ENCODE data around the gene BAIAP3.
A peak's percentile ranks its signal among the peaks of the same experiment; 100 is the strongest.

BAIAP3 gene

GRCh38 chr16:1362807-1363206 is 29.4 kb downstream of the BAIAP3 start:
- DNase-seq (ENCODE audit: extremely low read depth in 1 of 2, low read depth in 1 of 2) = no peak

DNA sequence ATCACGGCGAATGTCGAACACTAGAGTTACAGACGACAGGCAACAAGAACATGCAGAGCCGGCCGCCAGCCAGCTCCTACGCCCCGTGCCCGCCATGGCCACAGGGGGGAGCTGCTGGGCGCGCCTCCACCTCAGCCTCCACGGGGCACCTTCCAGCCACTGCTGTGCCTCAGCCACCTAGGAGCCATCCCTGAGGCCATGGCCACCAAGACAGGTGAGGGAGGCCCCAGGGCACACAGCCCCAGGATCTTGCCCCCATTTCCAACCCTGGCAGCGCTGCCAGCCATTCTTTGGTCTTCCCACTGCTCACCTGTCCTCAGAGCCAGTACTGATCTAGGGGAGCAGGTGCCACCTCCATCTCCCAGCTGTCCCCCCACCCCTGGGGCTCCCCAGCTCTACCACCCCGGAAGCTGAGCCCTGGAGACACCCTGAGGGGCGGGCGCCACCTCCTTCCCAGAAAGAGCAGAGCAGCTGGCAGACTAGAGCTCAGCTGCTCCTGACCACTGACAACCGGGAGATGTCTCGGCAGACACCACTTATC is 30.1 kb downstream of the BAIAP3 start:
- peak in 1 of 2 donors; percentile 58 for DNase-seq (ENCODE audit: extremely low read depth in 1 of 2, low read depth in 1 of 2)

DNA sequence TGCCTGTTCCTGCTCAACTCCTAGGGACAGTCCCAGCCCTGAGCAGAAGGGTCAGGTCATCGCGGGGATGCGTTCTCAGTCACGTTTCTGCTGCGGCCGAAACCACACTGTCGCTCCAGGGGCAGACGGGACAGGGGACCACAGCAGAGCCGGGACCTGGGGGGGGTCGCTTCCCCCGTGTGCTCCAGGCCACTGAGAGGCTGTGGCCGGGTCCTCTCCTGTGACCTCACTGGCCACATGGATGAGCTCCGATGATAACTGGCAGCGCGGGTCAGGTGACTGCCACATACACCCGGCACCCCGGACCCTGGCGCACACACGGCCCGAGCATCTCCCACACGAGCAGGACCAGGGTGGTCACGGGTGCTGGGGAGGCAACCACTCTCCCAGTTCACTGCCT is 31.1 kb downstream of the BAIAP3 start:
- no peak for DNase-seq (ENCODE audit: extremely low read depth in 1 of 2, low read depth in 1 of 2)

- no peak for DNase-seq (ENCODE audit: extremely low read depth in 1 of 2, low read depth in 1 of 2)
Observed at GRCh38 chr16:1366060-1366711, 32.7 kb downstream of the BAIAP3 start.

- no peak for DNase-seq (ENCODE audit: extremely low read depth in 1 of 2, low read depth in 1 of 2)
Observed at GRCh38 chr16:1366712-1367299, 33.4 kb downstream of the BAIAP3 start.

DNA sequence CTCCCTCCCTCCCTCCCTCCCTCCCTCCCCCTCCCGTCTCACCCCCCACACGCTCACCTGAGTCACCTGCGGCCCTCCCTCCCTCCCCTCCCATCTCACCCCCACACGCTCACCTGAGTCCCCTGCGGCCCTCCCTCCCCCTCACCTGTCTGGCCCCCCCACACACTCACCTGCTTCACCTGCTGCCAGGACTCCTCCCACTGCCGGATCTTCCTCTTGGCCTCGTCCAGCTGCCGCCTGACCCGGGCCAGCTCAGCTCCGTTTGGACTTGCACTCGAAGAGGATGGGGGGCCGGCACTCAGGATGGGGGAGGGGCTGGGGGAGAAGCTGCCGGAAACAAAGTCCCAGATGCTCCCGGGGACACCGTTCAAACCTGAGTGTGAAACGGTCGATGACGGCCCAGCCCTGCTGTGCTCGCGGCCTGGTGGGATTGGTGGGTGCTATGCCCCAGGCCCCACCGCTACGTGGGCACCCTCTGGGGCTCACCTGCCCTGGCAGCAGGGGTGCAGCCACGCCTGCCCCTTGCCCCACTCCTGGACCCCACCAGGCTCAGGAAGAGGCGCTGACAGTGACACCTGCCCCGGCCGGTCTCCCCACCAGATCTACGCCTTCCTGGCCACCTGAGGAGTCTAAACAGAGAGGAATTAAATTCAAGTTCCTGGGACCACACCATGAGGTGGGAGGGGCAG is 34.2 kb downstream of the BAIAP3 start:
- DNase-seq (ENCODE audit: extremely low read depth in 1 of 2, low read depth in 1 of 2) = no peak

DNA sequence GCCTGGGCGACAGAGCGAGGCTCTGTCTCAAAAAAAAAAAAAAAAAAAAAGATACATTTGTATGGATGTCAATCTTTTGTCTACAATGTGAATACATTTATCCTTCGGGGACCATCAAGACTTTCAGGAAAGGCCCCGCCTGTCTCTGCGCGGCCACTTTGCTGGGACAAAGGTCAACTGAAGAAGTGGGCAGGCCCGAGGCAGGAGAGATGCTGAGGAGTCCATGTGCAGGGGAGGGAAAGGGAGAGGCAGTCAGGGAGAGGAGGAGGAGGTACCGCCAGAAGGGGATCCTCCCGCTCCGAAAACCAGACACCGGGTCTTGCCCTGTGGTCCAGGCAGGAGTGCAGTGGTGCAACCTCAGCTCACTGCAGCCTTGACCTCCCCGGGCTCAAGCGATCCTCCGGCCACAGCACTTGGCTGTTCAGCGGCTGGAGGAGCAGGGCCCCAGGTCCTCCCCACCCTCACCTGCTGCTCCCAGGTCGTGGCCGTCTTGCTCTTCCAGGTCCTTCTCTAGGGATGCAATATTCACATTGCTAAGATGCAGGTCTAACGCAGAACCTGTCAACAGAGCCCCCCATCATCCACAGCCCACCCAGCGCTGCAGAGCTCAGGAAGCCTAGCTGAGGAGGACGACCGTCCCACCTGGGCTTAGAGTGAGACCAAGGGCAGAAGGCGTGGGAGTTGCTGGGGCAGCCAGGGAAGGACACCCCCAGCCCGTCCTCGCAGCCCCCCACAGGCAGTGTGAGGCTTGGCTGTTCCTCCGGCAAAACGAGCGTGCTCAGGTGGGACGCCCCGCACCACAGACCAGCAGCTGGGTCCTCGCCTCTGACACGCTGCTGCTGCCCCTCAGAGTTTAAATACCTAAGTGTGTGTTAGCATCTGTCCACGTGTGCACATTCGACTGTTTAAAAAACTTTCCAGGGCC is 37.9 kb downstream of the BAIAP3 start:
- no peak for DNase-seq (ENCODE audit: extremely low read depth in 1 of 2, low read depth in 1 of 2)

DNA sequence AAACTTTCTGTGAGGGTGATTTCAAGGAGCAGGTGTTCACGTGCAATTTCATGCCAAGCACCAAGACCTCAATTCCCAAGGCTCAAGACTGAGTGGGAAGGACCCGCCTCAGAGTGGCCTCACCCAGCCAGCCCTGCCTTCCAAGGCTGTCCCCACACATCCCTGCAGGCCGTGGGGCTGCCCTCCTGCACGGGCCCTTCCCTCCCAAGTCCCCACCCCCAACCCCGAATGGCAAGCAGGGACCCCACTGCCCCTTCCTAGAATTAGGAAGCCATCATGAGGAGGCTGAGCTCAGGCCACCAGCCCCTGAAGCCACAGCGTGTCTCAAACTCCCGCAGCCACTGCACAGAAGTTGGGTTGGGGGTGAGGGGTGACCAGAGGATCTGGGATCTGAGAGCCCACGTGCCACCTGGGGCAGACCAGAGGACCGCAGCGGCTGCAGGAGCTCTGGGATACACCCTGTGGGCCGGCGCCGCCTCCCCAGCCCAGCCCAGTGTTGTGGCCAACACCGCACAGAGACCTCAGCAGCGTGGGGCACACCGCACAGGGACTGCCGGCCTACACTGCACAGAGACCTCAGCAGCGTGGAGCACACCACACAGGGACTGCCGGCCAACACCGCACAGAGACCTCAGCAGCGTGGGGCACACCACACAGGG is 39.0 kb downstream of the BAIAP3 start:
- DNase-seq (ENCODE audit: extremely low read depth in 1 of 2, low read depth in 1 of 2) = no peak

- no peak for DNase-seq (ENCODE audit: extremely low read depth in 1 of 2, low read depth in 1 of 2)
Observed at GRCh38 chr16:1374418-1375297, 41.2 kb downstream of the BAIAP3 start.

- no peak for DNase-seq (ENCODE audit: extremely low read depth in 1 of 2, low read depth in 1 of 2)
Observed at GRCh38 chr16:1375298-1375640, 41.8 kb downstream of the BAIAP3 start.

- no peak for DNase-seq (ENCODE audit: extremely low read depth in 1 of 2, low read depth in 1 of 2)
Observed at GRCh38 chr16:1375741-1376410, 42.4 kb downstream of the BAIAP3 start.

DNA sequence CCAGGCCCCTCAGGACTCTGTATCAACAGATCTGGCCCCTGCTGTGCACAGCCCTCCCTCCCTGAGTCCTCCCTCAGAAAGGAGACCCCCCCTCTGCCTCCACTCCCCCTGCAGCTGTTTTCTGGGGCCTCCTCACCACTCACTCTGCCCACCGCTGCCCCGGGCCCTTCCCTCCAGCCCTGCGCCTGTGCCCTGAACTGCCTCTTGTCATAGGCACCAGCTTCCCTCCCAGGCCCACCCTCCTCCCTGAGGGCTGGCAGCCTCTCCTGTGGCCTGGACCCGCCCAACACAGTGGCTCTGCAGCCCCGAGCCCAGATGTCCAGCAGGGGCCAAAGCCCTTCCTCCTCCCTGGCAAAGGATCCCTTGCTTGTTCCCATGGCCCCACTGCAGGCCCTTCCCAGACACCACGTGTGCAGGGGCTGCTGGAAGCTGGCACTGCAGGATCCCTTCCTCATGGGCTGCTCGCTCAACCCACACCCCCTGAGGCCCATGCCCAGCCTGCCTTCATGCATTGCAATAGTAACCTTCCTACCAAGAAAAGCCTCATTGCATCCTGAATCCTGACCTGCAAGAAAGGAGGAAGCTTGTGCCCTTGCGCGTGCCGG is 44.1 kb downstream of the BAIAP3 start:
- no peak for DNase-seq (ENCODE audit: extremely low read depth in 1 of 2, low read depth in 1 of 2)

DNA sequence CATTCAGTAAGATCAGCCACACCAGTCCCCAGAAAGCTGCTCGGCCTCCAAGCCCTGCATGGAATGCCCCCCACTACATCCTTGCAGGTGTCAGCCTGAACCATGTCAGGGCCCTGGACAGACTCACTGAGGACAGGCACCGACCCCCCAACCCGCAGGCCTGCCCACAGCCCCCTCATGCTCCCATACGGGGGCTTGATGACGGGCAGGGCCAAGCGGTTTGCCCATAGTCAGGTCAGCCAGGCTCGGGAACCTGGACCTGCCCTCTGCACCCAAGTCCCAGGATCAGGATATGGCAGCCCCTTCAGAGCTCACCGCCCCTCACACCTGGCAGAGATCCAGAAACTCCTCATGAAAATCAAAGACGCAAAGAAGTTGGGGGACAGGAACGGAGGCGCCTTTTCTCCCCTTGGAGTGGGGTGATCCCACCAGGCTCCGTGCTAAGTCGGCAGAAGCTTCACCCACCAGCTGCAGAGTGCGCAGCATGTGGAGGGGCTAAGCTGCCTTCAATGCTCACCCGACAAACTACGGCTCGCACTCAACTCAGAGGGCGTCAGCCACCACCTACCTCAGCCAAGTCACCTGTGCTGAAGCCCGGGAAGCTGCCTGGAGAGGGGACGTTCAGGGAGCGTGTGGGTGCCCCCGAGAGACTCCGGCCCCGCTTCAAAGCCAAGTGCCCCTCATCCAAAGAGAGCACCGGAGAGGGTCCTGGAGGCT is 44.8 kb downstream of the BAIAP3 start:
- DNase-seq (ENCODE audit: extremely low read depth in 1 of 2, low read depth in 1 of 2) = no peak

DNA sequence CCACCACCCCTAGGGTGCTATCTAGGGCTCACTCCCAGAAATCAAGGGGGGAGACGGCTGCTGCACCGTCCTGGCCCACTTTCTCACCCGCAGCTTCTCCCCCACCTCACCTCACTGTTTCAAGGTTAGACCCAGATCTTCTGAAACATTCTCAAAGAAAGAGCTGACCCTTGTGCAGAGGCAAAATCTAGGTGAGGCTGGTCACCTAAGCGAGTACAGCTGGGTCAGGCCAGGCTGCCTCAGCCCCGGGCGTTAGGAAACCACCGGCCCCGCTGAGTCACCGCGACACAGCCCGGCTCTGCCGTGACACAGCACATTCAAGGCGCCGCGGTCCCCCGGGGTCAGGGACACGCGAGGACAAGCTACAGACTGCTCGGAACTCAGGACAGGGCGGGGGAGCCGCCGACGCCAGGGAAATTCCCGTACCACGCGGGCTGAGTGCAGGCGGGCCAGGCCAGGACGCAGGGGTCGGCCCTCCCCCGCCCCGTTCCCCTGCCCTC is 45.4 kb downstream of the BAIAP3 start:
- DNase-seq (ENCODE audit: extremely low read depth in 1 of 2, low read depth in 1 of 2) = peak in 1 of 2 donors; percentile 17

DNA sequence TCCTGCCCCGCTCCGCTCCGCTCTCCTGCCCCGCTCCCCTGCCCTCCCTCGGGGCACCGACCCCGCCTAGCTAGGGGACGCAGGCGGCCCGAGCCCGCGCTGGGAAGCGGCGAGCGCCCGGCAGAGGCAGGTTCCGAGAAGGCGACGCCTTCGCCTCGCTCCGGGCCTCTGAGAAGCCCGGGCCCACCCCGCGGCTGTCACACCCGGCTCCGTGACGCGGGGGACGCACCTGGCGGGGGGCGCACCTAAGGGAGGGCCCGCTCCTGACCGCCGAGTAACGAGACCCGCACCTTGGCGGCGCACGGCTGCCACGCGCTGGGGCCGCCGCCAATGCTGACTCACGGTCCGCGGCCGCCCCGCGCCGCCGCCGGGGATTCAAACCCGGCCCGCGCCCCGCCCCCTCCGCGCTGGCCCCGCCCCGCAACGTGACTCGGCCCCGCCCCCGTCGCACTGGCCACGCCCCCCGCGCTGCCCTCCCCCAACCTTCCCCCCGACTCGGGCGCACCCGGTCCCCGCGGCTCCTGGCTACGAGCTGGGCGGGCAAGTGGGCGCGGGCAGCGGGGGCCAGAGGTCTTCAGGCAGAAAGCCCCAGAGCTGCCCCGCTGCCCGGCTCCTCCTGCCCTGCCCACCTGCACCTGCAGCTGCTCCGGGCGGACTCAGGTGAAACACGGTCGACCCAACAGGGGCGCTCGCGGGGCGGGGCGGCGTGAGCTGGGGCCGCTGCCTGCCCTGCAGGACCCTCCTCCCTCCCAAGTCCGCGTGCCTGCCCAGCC is 46.0 kb downstream of the BAIAP3 start:
- peak in 1 of 2 donors; percentile 58 for DNase-seq (ENCODE audit: extremely low read depth in 1 of 2, low read depth in 1 of 2)

DNA sequence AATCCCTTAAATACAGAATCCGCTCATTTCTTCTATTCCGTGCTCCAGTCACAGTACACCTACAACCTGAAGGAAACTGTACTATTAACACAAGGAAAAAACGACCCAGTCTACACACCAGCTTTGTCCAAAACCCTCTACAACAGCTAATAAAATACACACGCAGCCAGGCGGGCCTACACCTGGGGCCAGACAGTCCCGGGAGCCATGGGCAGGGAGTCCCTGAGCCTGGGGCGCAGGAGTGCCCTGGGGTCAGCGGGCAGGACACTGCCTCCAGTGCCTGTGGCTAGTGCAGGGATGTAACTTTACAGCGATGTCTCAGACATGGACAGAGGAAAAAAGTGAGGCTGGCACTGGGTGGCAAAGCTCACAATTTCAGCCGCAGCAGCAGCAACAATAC is 46.8 kb downstream of the BAIAP3 start:
- DNase-seq (ENCODE audit: extremely low read depth in 1 of 2, low read depth in 1 of 2) = no peak
